HG02973 (cell line): ENCODE data around the gene RPRD2.

Experiments
- ATAC-seq: cut with Tn5 transposase; IDR thresholded peaks from one replicate; pipeline ENCODE4 v1.9.1; 2021; ENCODE audit warnings: moderate library complexity; ENCODE audit not compliant: unreplicated experiment

The RPRD2 gene

DNA sequence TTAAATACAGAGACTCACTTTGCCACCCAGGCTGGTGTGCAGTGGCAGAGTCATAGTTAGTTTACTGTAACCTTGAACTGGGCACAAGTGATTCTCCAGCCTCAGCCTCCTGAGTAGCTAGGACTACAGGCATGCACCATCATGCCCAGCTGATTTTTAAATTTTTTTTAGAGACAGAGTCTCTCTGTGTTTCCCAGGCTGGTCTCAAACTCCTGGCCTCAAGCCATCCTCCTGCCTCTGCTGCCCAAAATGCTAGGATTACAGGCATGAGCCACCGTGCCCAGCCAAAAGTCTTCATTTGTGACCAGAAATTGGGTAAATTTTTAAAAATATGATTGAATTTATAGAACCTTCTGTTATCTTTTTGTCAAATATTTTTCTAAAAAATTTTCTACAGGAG is 105.3 kb downstream of the RPRD2 start:
- no peak for ATAC-seq

- ATAC-seq: no peak
These were observed 108.8 kb downstream of the RPRD2 start for GRCh38 chr1:150472601-150473200.

DNA sequence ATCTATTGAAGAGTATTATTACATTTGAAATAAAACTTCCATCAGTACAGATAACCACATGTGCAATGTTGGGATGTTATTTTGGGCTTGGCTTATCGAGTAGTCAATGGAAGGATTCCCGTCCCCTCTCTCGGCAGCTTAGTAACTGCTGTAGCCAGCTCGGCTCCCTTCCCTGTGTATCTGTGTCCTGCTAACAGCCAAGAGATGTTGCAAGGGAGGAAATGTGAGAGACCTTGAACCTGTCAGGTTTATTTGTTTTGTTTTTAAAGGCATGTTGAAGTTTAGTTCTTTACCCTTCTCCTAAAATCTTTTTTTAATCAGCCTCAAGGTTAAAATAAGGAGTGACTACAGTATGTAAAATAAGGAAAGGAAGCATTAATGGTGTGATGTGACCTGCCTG is 109.7 kb downstream of the RPRD2 start:
- ATAC-seq: no peak

DNA sequence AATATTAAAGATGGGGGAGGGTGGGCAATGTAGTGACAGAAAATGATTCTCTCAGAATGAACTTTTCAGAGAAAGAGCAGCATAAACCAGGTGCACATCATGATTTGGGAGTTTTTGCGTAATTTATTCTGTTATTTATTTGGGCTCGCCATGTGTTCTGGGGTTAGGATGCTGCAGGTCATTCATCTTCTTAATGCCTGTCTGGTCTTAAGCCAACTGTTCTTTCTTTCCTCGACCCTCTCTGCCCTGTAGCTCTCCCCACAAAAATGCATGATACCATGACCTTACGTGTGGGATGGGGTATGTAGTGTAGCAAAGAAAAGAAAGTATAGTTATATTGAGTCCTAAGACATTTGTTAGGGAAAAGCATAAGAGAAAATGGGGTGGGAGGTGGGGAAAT is 110.9 kb downstream of the RPRD2 start:
- no peak for ATAC-seq

- no peak for ATAC-seq
These were observed 112.8 kb downstream of the RPRD2 start for GRCh38 chr1:150476754-150477153.

DNA sequence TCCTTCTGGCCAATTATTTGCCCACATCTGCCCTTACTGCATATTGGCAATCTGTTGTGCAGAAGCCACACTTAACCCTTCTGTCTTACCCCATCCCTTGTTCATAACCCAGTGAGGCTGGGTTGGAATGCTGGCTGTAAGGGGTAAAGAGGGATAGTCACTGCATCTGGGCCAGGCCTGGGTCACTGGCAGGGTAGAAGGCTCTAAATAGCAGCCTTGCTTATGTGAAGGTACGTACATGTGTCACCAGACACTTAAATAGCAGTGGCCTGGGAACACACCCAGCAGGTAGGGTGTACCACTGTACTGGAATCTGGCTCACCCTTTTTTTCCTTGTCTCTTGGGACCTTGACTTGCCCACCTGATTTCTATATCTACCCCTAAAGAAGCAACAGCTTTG is 113.4 kb downstream of the RPRD2 start:
- no peak for ATAC-seq

GRCh38 chr1:150477733-150478132 is 113.8 kb downstream of the RPRD2 start:
- no peak for ATAC-seq

DNA sequence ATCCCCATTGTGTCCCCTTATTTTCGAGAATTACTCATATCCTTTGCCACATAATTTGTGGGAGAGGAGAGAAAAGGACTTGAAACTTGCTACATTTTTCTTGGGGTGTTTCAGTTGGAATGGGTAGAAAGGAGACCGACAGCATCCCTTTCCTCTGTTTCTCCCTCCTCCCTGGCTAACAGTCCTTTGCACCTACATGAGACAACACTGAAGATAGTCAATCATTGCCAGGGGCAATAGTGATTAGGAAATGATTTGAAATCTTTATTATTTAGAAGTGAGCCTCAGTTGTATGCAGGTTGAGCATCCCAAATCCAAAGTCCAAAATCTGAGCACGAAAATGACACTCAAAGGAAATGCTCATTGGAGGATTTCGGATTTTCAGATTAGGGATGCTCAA is 115.4 kb downstream of the RPRD2 start:
- no peak for ATAC-seq

DNA sequence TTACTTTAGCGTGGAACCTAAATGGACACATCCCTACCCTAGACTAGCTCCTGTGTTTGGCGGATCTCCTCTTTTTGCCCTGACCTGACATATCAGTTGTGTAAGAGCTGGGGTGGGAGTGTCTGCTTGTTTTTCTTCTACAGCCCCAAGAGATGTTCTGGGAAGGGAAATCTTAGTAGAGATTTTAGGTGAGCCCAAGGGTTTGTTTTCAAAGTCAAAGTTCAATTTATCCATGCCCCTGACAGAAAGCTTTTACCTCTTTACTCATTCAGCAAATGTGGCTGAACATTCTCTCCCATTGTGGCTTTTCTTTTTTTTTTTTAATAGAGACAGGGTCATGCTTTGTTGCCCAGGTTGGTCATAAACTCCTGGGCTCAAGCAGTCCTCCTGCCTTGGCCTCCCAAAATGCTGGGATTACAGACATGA is 116.0 kb downstream of the RPRD2 start:
- no peak for ATAC-seq

- ATAC-seq: no peak
These were observed 120.5 kb downstream of the RPRD2 start for GRCh38 chr1:150484431-150484830.

DNA sequence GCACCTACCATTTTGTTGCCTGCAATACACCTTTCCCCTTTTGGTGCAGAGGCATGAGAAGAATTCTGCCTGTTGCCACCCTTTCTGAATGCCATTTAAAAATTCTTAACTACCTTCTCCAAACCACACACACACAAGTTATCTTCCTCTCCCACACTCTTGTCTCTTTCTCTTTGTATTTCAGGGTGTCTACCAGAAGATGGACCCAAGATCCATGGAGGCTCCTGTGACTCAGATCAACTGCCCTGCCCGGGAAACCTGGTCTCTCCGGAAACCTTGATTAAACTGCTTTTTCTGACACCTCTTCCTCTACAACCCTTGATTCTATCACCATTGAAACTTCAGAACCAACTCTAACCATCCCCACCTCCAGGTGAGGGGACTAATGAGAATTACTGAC is 120.9 kb downstream of the RPRD2 start:
- no peak for ATAC-seq

DNA sequence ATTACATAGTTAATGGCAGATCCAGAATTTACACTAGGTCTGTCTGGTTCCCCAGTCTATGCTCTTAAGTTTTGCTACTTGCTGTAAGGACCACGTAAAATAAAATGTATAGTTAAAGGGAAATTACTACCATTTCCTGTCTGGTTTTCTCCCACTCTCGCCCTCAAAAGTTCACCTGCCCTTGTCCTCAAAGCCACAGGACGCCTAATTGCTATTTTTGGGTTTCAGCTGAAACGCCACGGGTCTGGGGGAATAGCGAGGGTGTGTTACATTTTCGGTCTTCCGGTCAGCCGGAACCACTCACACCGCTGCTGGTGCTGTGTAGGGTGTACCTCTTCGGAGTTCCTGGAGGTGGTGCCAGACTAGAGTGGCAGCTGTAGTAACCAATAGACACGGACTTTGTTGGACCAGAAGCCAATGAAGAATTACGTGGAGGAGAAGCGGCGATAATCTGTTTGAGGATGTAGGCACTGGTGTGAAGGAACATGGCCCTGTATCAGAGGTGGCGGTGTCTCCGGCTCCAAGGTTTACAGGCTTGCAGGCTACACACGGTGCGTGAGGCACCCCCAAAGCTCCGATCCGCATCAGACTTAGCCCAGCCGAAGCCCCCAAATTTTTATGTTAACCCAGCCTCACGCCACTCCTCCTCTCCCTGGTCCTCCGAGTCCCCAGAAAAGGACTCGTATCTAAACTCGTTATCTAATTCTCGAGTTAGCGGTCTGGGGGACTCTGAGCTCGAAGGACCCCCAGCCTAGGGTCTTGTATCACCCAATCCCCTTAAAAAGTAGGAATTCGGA is 123.2 kb downstream of the RPRD2 start, which contains the start of gene TARS2:
TARS2 (plus strand) TSS at position 454 of the 797 bp plus-strand sequence; CDS start at position 486, 32 bp downstream.
- ATAC-seq: peak; percentile 98

- ATAC-seq: no peak
These were observed 123.8 kb downstream of the RPRD2 start for GRCh38 chr1:150487763-150488115.

DNA sequence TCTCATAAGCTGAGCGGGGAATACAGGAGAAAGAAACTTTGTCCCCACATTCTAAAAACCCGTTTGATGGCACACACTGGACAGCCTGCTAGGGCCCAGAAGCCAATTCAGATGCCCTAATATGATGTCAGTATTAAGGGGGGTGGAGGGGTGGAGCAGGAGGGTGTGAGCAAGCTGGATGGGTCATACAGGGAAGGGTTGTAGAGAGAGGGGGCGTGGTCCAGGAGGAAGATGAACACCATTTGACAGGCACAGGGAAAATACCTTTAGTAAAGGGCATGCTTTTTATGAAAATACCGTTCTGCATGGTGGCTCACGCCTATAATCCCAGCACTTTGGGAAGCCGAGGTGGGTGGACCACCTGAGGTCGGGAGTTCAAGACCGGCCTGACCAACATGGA is 129.2 kb downstream of the RPRD2 start:
- no peak for ATAC-seq

DNA sequence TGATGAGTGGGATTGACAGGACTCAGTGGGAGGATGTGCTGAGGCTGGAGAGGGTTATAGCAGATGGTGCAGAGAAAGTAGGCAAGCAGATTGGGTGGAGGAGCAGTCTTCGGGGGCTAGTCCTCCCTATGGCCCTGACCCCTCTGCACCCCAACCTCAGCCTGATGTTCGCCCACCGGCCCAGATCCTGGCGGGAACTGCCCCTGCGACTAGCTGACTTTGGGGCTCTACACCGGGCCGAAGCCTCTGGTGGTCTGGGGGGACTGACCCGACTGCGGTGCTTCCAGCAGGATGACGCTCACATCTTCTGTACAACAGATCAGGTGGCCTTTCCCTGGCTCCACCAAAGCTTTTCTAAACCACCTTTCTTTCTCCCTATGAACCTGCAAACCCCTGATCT is 134.4 kb downstream of the RPRD2 start:
- no peak for ATAC-seq

DNA sequence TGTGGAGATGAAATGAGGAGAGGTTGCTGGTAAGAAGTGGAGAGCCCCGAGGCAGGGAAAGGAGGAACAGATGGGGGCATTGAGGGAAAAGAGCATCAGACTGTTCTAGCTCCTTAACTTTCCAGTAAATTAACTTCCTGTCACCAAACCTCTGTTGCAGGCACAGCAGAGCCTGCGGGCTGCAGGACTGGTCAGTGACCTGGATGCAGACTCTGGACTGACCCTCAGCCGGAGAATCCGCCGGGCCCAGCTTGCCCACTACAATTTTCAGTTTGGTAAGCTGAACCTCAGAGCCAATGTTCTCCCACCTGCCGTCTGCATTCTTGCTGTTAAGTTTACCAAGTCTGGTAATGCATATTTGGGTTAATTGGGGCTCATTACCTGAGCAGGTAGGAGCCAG is 141.5 kb downstream of the RPRD2 start:
- ATAC-seq: no peak

- ATAC-seq: no peak
These were observed 144.2 kb downstream of the RPRD2 start, which contains the start of gene ECM1 for GRCh38 chr1:150507912-150508864. TSS of gene ECM1 (plus strand) at chr1:150508109. CDS start at chr1:150508210, 101 bp downstream.

DNA sequence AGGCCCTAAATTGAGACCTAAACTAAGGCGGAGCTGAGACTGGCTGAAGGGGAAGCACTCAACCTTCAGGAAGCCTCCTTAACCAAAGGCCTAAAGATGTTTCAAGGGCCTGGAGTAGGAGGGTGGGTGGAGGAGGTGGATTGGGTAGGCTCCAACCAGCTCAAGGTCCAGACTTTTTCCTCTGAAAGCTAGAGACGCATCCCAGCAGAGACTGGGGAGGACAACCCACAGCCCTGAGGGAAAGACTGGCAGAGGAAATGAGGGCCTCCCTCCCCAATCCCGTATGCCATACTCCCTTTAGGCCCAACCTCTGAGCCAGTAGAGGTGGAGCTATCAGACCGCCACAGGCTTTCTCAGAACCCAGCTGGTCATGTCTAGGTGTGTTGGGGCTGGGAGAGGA is 145.0 kb downstream of the RPRD2 start:
- no peak for ATAC-seq

GRCh38 chr1:150511551-150511950 is 147.6 kb downstream of the RPRD2 start:
- ATAC-seq: no peak

GRCh38 chr1:150511985-150512660 is 148.2 kb downstream of the RPRD2 start:
- no peak for ATAC-seq

DNA sequence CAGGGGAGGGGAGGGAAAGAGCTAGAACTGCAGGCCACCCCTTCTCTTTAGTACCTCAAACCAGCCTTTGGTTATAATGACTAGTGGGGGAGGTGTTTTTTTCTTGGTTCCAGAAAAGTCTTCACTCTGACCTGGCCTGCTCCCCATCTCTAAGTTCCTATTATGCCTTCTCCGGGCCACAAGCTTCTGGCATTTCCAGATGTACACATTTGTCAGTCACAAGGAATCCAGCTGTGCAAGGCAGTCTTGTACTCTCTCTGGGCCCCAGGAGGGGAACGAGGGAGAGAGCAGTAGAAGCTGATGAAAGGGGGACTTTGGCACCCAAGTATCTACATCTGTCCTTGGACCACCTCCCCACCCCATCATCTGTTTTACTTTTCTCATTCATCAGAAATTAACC is 148.9 kb downstream of the RPRD2 start:
- ATAC-seq: no peak
